ENCODE data around the gene CCDC91.
A peak's percentile ranks its signal among the peaks of the same experiment; 100 is the strongest.
"Not testable (repeated sequence)": the region's sequence is repeated elsewhere in the genome, so short reads cannot be mapped to it uniquely, and the experiment has no call there.

Gene CCDC91

GRCh38 chr12:28235985-28236384, 45.7 kb downstream of the CCDC91 start:
- no peak for DNase-seq

- DNase-seq: no peak
Observed at GRCh38 chr12:28237423-28237822, 47.2 kb downstream of the CCDC91 start.

- DNase-seq: no peak
Observed at GRCh38 chr12:28239918-28240317, 49.7 kb downstream of the CCDC91 start.

GRCh38 chr12:28240853-28241252, 50.6 kb downstream of the CCDC91 start:
- no peak for DNase-seq

- DNase-seq: no peak
Observed at GRCh38 chr12:28242129-28242495, 51.9 kb downstream of the CCDC91 start.

- no peak for DNase-seq
Observed at GRCh38 chr12:28242496-28243309, 52.4 kb downstream of the CCDC91 start.

- DNase-seq: no peak
Observed at GRCh38 chr12:28243310-28243633, 53.0 kb downstream of the CCDC91 start.

GRCh38 chr12:28247806-28248205, 57.5 kb downstream of the CCDC91 start:
- DNase-seq: no peak

GRCh38 chr12:28248555-28249145, 58.4 kb downstream of the CCDC91 start:
- DNase-seq: no peak

- peak; percentile 53 for DNase-seq
Observed at GRCh38 chr12:28253161-28253641, 62.9 kb downstream of the CCDC91 start.

- no peak for DNase-seq
Observed at GRCh38 chr12:28257411-28257810, 67.2 kb downstream of the CCDC91 start.

- no peak for DNase-seq
Observed at GRCh38 chr12:28258998-28259397, 68.7 kb downstream of the CCDC91 start.

- no peak for DNase-seq
Observed at GRCh38 chr12:28265435-28266042, 75.3 kb downstream of the CCDC91 start.

- not testable (repeated sequence) for DNase-seq
Observed at GRCh38 chr12:28267920-28268607, 77.8 kb downstream of the CCDC91 start.

- DNase-seq: no peak
Observed at GRCh38 chr12:28268608-28269229, 78.5 kb downstream of the CCDC91 start.

- no peak for DNase-seq
Observed at GRCh38 chr12:28269851-28270250, 79.6 kb downstream of the CCDC91 start.

- no peak for DNase-seq
Observed at GRCh38 chr12:28278499-28278898, 88.2 kb downstream of the CCDC91 start.

GRCh38 chr12:28278960-28279359, 88.7 kb downstream of the CCDC91 start:
- DNase-seq: no peak

GRCh38 chr12:28286352-28286751, 96.1 kb downstream of the CCDC91 start:
- no peak for DNase-seq

GRCh38 chr12:28290262-28290661, 100.0 kb downstream of the CCDC91 start:
- DNase-seq: no peak

- no peak for DNase-seq
Observed at GRCh38 chr12:28292699-28293098, 102.4 kb downstream of the CCDC91 start.

GRCh38 chr12:28294300-28294699, 104.0 kb downstream of the CCDC91 start:
- DNase-seq: no peak

- no peak for DNase-seq
Observed at GRCh38 chr12:28296287-28296686, 106.0 kb downstream of the CCDC91 start.
